ENCODE results near the gene CLDN8.

GRCh38 chr21:30245061-30245460 is 29.2 kb upstream of the CLDN8 start:
- no peak for TF ChIP-seq GATA2 (IDR thresholded peaks at IDR 0.05; ENCODE audit: low read depth, low read length)
- TF ChIP-seq GATA3 (IDR thresholded peaks at IDR 0.05; ENCODE audit: low read depth, low read length): no peak

All from SH-SY5Y (cell line).